Loucy (cell line): ENCODE measurements around the gene ZNF417.

ENCODE experiments used
- CTCF ChIP-seq: fragments of 200-600 bp; sonication (generic); conservative IDR thresholded peaks from 2 replicates; pipeline ENCODE4 v1.5.1; 2014; ENCODE audit warnings: mild to moderate bottlenecking, antibody characterized with exemption, low read length
- EZH2phosphoT487 ChIP-seq: fragments of 200-600 bp; IDR thresholded peaks from 2 replicates; pipeline ENCODE4 v1.6.1; 2018; ENCODE audit warnings: antibody characterized with exemption, mild to moderate bottlenecking, moderate library complexity, borderline replicate concordance

- no peak for TF ChIP-seq CTCF
- no peak for TF ChIP-seq EZH2phosphoT487
Observed at GRCh38 chr19:57947088-57947418, 30.7 kb upstream of the ZNF417 start.
